Measurements from ENCODE around the gene MEGF11. TPM values are rescaled to one million over a fixed set of nuclear protein-coding genes. Genes with fewer than 3 reads are reported as not detected.

The MEGF11 gene
- total RNA-seq, 1 experiment from 2014 or later: not detected

GRCh38 chr15:65945616-65946015 is 307.9 kb downstream of the MEGF11 start:
- Histone ChIP-seq H2AFZ (no peak overlapping the region), H3K27me3 (ENCODE audit: insufficient read depth, low read depth) (no peaks in the 10 kb centered on the region), H3K4me2 (no peak overlapping the region), H3K36me3 (ENCODE audit: low read depth) (no peaks in the 10 kb centered on the region), H3K4me1 (replicated peaks; ENCODE audit: insufficient read depth) (peaks cover 11% of the 10 kb centered on the region), H3K4me3 (no peak overlapping the region), H3K9me3 (ENCODE audit: insufficient read depth, low read depth) (no peaks in the 10 kb centered on the region), H3K27ac (no peak overlapping the region), H4K20me1 (ENCODE audit: insufficient read depth) (no peaks in the 10 kb centered on the region), H3F3A (ENCODE audit: insufficient read depth, low read depth) (peaks cover 6% of the 10 kb centered on the region; the same call in 1 of the 2 replicates), H3K79me2 (ENCODE audit: low read depth) (no peaks in the 10 kb centered on the region), H3K9me2 (ENCODE audit: insufficient read depth) (no peaks in the 10 kb centered on the region)
- BruUV-seq (replicated peaks): no TSS peak
- CTCF ChIA-PET: no interaction called here
- POLR2A ChIA-PET (ENCODE audit: unreplicated experiment): interaction anchor here (0.7 kb wide), 1 partner anchor 546 kb away, joined by 8 read pairs; no protein-coding TSS in a partner anchor
- DNase-seq: no peak
- intact Hi-C loops (cut with micrococcal nuclease; ENCODE audit: unreplicated experiment): no loop called here
- no peak for TF ChIP-seq CTCF (conservative IDR thresholded peaks at IDR 0.05)

GRCh38 chr15:65944404-65944803 is 309.1 kb downstream of the MEGF11 start:
- intact Hi-C loops (cut with micrococcal nuclease; ENCODE audit: unreplicated experiment): no loop called here
- TF ChIP-seq CTCF (conservative IDR thresholded peaks at IDR 0.05) (no peak), EZH2 (IDR thresholded peaks at IDR 0.05; ENCODE audit: low read depth) (no peak)
- DNase-seq: no peak
- H3K4me3 ChIP-seq: no peak overlapping the region
- no peak overlapping the region for H2AFZ ChIP-seq
- no peak overlapping the region for H3K27ac ChIP-seq
- no peak overlapping the region for H3K4me2 ChIP-seq
- peaks cover 23% of the 10 kb centered on the region for H3K4me1 ChIP-seq (replicated peaks; ENCODE audit: insufficient read depth)
- H3F3A ChIP-seq (ENCODE audit: insufficient read depth, low read depth): peaks cover 14% of the 10 kb centered on the region; the same call in 1 of the 2 replicates
- H3K27me3 ChIP-seq (ENCODE audit: insufficient read depth, low read depth): no peaks in the 10 kb centered on the region
- H3K9me3 ChIP-seq (ENCODE audit: insufficient read depth, low read depth): no peaks in the 10 kb centered on the region
- H3K79me2 ChIP-seq (ENCODE audit: low read depth): no peaks in the 10 kb centered on the region
- H3K36me3 ChIP-seq (ENCODE audit: low read depth): no peaks in the 10 kb centered on the region
- H4K20me1 ChIP-seq (ENCODE audit: insufficient read depth): no peaks in the 10 kb centered on the region
- ChIA-PET POLR2A (ENCODE audit: unreplicated experiment) (no interaction called here), CTCF (no interaction called here)
- BruUV-seq (replicated peaks): no TSS peak
- no peaks in the 10 kb centered on the region for H3K9me2 ChIP-seq (ENCODE audit: insufficient read depth)

GRCh38 chr15:65942436-65942835 is 311.1 kb downstream of the MEGF11 start:
- BruUV-seq (replicated peaks): no TSS peak

More at GRCh38 chr15:65942436-65942835, 311.1 kb downstream of the MEGF11 start:
- no peaks in the 10 kb centered on the region for H3K9me3 ChIP-seq (ENCODE audit: insufficient read depth, low read depth)
- H3K27ac ChIP-seq: no peak overlapping the region
- H3K4me3 ChIP-seq: no peak overlapping the region
- DNase-seq: no peak
- H3K27me3 ChIP-seq (ENCODE audit: insufficient read depth, low read depth): no peaks in the 10 kb centered on the region
- H3K79me2 ChIP-seq (ENCODE audit: low read depth): no peaks in the 10 kb centered on the region
- CTCF ChIA-PET: interaction anchor here (0.6 kb wide), 1 partner anchor 223 kb away, joined by 4 read pairs; no protein-coding TSS in a partner anchor
- no peaks in the 10 kb centered on the region for H4K20me1 ChIP-seq (ENCODE audit: insufficient read depth)
- POLR2A ChIA-PET (ENCODE audit: unreplicated experiment): interaction anchor here (0.7 to 0.8 kb wide), 2 partner anchors 10 to 555 kb away, joined by 4 to 6 read pairs; no protein-coding TSS in a partner anchor
- peaks cover 29% of the 10 kb centered on the region for H3K4me1 ChIP-seq (replicated peaks; ENCODE audit: insufficient read depth)
- H3K4me2 ChIP-seq: no peak overlapping the region
- intact Hi-C loops (cut with micrococcal nuclease; ENCODE audit: unreplicated experiment): no loop called here
- H3K36me3 ChIP-seq (ENCODE audit: low read depth): no peaks in the 10 kb centered on the region
- no peak for TF ChIP-seq CTCF (conservative IDR thresholded peaks at IDR 0.05)
- H3K9me2 ChIP-seq (ENCODE audit: insufficient read depth): no peaks in the 10 kb centered on the region
- peaks cover 18% of the 10 kb centered on the region; the same call in 1 of the 2 replicates for H3F3A ChIP-seq (ENCODE audit: insufficient read depth, low read depth)
- H2AFZ ChIP-seq: no peak overlapping the region
